K562 (cell line): ENCODE results near the gene AGR2. TPM values are rescaled to one million over a fixed set of nuclear protein-coding genes. Genes with fewer than 3 reads are reported as not detected.

ENCODE experiments used
- CREM ChIP-seq: IDR thresholded peaks from 2 replicates; pipeline ENCODE4 v1.6.1; 2014; ENCODE audit warnings: antibody characterized with exemption, low read depth
- E2F3 ChIP-seq: fragments of 250-450 bp; sonication (Bioruptor Pico); IDR thresholded peaks from 2 replicates; pipeline ENCODE4 v1.4.0; 2020; ENCODE audit warnings: mild to moderate bottlenecking
- EP400 ChIP-seq: fragments of 450-650 bp; IDR thresholded peaks from 2 replicates; pipeline ENCODE4 v1.6.1; 2017; ENCODE audit warnings: antibody characterized with exemption, mild to moderate bottlenecking, moderate library complexity
- GATAD2A ChIP-seq: fragments of 450-650 bp; IDR thresholded peaks from 2 replicates; pipeline ENCODE4 v1.6.1; 2017
- IRF2 ChIP-seq: sonication (generic); formaldehyde crosslinking; IDR thresholded peaks from 2 replicates; pipeline ENCODE4 v1.8.1; 2022; ENCODE audit warnings: mild to moderate bottlenecking, missing genetic modification reagents
- MAZ ChIP-seq, 2 experiments: fragments of 450-650 bp in 1 of 2; sonication (generic) in 1 of 2; formaldehyde crosslinking; IDR thresholded peaks in 1 of 2; conservative IDR thresholded peaks in 1 of 2; 2 replicates each; pipeline versions ENCODE4 v1.4.0 to v1.5.0; 2020; ENCODE audit warnings: mild to moderate bottlenecking in 1 of 2, missing genetic modification reagents in 1 of 2
- MLLT1 ChIP-seq, 2 experiments: fragments of 450-650 bp; IDR thresholded peaks; 2 replicates each; pipeline ENCODE4 v1.6.1; 2016
- MYNN ChIP-seq, 2 experiments: sonication (generic); formaldehyde crosslinking in 1 of 2; IDR thresholded peaks; 2 replicates each; pipeline versions ENCODE4 v1.5.0 to v1.6.1; 2016 to 2020; ENCODE audit warnings: antibody characterized with exemption in 1 of 2, missing genetic modification reagents in 1 of 2
- PCBP1 ChIP-seq: fragments of 200-400 bp; formaldehyde crosslinking; IDR thresholded peaks from 2 replicates; pipeline ENCODE4 v1.6.1; 2018; ENCODE audit warnings: mild to moderate bottlenecking, low read depth, low read length; ENCODE audit not compliant: poor library complexity, severe bottlenecking
- RBM25 ChIP-seq: fragments of 200-400 bp; formaldehyde crosslinking; IDR thresholded peaks from 2 replicates; pipeline ENCODE4 v1.6.1; 2018; ENCODE audit warnings: low read length, low read depth, moderate library complexity; ENCODE audit not compliant: severe bottlenecking
- SAP30 ChIP-seq: fragments of 200-600 bp; sonication (generic); IDR thresholded peaks from 2 replicates; pipeline ENCODE4 v1.6.1; 2012; ENCODE audit warnings: borderline replicate concordance, low read depth, mild to moderate bottlenecking, moderate library complexity, low read length, control low read depth, inconsistent platforms; ENCODE audit not compliant: insufficient read depth, poor library complexity, severe bottlenecking
- ZBTB33 ChIP-seq: sonication (generic); formaldehyde crosslinking; IDR thresholded peaks from 2 replicates; pipeline ENCODE4 v1.8.1; 2023; ENCODE audit warnings: mild to moderate bottlenecking, missing genetic modification reagents
- ZEB2 ChIP-seq: fragments of 450-650 bp; IDR thresholded peaks from 2 replicates; pipeline ENCODE4 v1.6.1; 2016
- ZNF239 ChIP-seq: fragments of 250-450 bp; sonication (Bioruptor Pico); IDR thresholded peaks from 2 replicates; pipeline ENCODE4 v1.4.0; 2020; ENCODE audit warnings: mild to moderate bottlenecking
- ZNF282 ChIP-seq: sonication (generic); formaldehyde crosslinking; IDR thresholded peaks from 2 replicates; pipeline ENCODE4 v1.8.1; 2023; ENCODE audit warnings: missing genetic modification reagents
- ZSCAN29 ChIP-seq: fragments of 450-650 bp; IDR thresholded peaks from 2 replicates; pipeline ENCODE4 v1.6.1; 2017
- polyA plus RNA-seq, 8 experiments: library from polyadenylated mRNA; depleted of rRNA in 4 of 8; stranded (reverse) in 5 of 8; unstranded in 3 of 8; fragments of >200 nt; fragmentation: Nextera tagmentation in 2 of 8; fragmentation: Illumina TruSeq in 1 of 8; extraction: Ambion mirVana in 2 of 8; extraction: Trizol in 1 of 8; gene quantifications; 2 replicates each; pipeline versions ENCODE4 v1.2.1 to v1.2.3, GENCODE V29; 2011 to 2014; ENCODE audit warnings: inconsistent platforms in 1 of 8, missing spikeins in 1 of 8
- total RNA-seq, 7 experiments: library from RNA; depleted of rRNA in 6 of 7; stranded (reverse); fragments of >200 nt in 6 of 7; fragmentation: Illumina TruSeq in 2 of 7; extraction: Trizol in 2 of 7; gene quantifications; 2 replicates each; pipeline versions ENCODE4 v1.2.1 to v1.2.3, GENCODE V29; 2011 to 2021; ENCODE audit warnings: low replicate concordance in 1 of 7
- TF ChIP-seq, protein P1 (sequence below): fragments of 250-450 bp; sonication (Bioruptor Pico); IDR thresholded peaks from 2 replicates; pipeline ENCODE4 v1.4.0; 2020; ENCODE audit warnings: mild to moderate bottlenecking, moderate library complexity, borderline replicate concordance
- TF ChIP-seq, protein P2 (sequence below): fragments of 150-350 bp; conservative IDR thresholded peaks from 2 replicates; pipeline ENCODE4 v1.6.1; 2014; ENCODE audit warnings: low read length

AGR2 gene
- total and polyA plus RNA-seq, 9 of the 15 experiments (the other 6 are each of a cell fraction or from before 2014, with no cell fraction given) = 0.66 TPM; not detected in 8

DNA sequence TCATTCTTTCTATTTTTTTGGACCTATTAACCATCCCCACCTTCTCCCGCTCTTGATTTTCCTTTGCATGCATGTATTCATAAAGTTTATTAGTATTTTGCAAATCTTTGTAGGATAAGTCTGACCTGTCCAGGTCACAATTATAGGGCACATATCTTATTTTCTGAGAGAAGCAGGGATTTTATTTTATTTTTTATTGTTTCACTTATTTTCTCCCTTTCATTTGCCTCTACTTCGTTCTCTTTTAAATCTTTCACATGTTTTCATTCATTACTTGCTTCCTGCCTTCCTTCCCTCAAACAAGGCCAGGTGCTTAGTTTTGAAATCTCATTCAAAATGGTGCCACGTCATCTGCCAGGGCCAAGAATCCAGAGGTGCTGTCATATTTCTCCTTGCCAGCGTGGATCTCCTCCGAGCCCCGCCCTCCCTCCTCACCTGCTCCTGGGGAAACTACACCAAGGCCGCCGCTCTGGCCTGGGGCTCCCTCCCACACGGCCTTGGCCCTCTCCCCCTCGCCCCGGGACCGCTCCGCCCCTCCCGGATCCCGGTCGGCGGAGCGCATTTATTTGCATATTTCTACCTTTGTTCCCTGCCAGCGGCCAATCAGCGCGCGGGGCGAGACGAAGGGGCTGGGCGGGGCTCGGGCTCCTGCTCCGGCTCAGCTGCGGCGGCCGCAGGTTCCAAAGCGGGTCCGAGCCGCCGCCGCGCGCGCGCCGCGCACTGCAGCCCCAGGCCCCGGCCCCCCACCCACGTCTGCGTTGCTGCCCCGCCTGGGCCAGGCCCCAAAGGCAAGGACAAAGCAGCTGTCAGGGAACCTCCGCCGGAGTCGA lies 51.5 kb downstream of the AGR2 start, which contains the start of gene TSPAN13 (continued):
- TF ChIP-seq, protein P1, sequence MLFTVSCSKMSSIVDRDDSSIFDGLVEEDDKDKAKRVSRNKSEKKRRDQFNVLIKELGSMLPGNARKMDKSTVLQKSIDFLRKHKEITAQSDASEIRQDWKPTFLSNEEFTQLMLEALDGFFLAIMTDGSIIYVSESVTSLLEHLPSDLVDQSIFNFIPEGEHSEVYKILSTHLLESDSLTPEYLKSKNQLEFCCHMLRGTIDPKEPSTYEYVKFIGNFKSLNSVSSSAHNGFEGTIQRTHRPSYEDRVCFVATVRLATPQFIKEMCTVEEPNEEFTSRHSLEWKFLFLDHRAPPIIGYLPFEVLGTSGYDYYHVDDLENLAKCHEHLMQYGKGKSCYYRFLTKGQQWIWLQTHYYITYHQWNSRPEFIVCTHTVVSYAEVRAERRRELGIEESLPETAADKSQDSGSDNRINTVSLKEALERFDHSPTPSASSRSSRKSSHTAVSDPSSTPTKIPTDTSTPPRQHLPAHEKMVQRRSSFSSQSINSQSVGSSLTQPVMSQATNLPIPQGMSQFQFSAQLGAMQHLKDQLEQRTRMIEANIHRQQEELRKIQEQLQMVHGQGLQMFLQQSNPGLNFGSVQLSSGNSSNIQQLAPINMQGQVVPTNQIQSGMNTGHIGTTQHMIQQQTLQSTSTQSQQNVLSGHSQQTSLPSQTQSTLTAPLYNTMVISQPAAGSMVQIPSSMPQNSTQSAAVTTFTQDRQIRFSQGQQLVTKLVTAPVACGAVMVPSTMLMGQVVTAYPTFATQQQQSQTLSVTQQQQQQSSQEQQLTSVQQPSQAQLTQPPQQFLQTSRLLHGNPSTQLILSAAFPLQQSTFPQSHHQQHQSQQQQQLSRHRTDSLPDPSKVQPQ (CRISPR knock-in tag) = no peak
- TF ChIP-seq EP400 (peak; percentile 79), PCBP1 (no peak), SAP30 (no peak), MYNN (IDR thresholded peaks at IDR 0.05) (no peak), MYNN (CRISPR knock-in tag; IDR thresholded peaks at IDR 0.05) (no peak), ZNF282 (CRISPR knock-in tag) (no peak), CREM (peak; percentile 91), ZBTB33 (CRISPR knock-in tag) (no peak), RBM25 (peak; percentile 75), MAZ (CRISPR knock-in tag; conservative IDR thresholded peaks at IDR 0.05 in 1 of 2, IDR thresholded peaks at IDR 0.05 in 1 of 2) (peak; percentile 64 to 93; a peak in 3 of 4 replicates), ZNF239 (CRISPR knock-in tag) (no peak), MLLT1 (IDR thresholded peaks at IDR 0.05) (peak in 1 of 2 experiments; percentile 57; a peak in 1 of 4 replicates), ZSCAN29 (no peak), GATAD2A (no peak), IRF2 (CRISPR knock-in tag) (no peak), E2F3 (CRISPR knock-in tag) (no peak), ZEB2 (no peak)
- TF ChIP-seq, protein P2, sequence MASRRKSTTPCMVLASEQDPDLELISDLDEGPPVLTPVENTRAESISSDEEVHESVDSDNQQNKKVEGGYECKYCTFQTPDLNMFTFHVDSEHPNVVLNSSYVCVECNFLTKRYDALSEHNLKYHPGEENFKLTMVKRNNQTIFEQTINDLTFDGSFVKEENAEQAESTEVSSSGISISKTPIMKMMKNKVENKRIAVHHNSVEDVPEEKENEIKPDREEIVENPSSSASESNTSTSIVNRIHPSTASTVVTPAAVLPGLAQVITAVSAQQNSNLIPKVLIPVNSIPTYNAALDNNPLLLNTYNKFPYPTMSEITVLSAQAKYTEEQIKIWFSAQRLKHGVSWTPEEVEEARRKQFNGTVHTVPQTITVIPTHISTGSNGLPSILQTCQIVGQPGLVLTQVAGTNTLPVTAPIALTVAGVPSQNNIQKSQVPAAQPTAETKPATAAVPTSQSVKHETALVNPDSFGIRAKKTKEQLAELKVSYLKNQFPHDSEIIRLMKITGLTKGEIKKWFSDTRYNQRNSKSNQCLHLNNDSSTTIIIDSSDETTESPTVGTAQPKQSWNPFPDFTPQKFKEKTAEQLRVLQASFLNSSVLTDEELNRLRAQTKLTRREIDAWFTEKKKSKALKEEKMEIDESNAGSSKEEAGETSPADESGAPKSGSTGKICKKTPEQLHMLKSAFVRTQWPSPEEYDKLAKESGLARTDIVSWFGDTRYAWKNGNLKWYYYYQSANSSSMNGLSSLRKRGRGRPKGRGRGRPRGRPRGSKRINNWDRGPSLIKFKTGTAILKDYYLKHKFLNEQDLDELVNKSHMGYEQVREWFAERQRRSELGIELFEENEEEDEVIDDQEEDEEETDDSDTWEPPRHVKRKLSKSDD = no peak
